Endothelial cell of umbilical vein (primary cell): ENCODE data around the gene ORM2.

Experiments used
- POLR2AphosphoS5 ChIP-seq: IDR thresholded peaks from 2 replicates; pipeline ENCODE4 v1.6.1; 2012; ENCODE audit warnings: low read depth, mild to moderate bottlenecking, control low read depth, low read length, moderate library complexity; ENCODE audit not compliant: insufficient read depth
- TF ChIP-seq, protein P1 (sequence below), 2 donors: IDR thresholded peaks; 1 replicate in 1 of 2; 2 replicates in 1 of 2; pipeline ENCODE4 v1.5.1; 2011; ENCODE audit warnings: low read length in 2 of 2, mild to moderate bottlenecking in 2 of 2, moderate library complexity in 2 of 2, control low read depth in 1 of 2, inconsistent platforms in 1 of 2, low read depth in 1 of 2; ENCODE audit not compliant: insufficient read depth in 1 of 2; ENCODE audit errors: extremely low read depth in 1 of 2

DNA sequence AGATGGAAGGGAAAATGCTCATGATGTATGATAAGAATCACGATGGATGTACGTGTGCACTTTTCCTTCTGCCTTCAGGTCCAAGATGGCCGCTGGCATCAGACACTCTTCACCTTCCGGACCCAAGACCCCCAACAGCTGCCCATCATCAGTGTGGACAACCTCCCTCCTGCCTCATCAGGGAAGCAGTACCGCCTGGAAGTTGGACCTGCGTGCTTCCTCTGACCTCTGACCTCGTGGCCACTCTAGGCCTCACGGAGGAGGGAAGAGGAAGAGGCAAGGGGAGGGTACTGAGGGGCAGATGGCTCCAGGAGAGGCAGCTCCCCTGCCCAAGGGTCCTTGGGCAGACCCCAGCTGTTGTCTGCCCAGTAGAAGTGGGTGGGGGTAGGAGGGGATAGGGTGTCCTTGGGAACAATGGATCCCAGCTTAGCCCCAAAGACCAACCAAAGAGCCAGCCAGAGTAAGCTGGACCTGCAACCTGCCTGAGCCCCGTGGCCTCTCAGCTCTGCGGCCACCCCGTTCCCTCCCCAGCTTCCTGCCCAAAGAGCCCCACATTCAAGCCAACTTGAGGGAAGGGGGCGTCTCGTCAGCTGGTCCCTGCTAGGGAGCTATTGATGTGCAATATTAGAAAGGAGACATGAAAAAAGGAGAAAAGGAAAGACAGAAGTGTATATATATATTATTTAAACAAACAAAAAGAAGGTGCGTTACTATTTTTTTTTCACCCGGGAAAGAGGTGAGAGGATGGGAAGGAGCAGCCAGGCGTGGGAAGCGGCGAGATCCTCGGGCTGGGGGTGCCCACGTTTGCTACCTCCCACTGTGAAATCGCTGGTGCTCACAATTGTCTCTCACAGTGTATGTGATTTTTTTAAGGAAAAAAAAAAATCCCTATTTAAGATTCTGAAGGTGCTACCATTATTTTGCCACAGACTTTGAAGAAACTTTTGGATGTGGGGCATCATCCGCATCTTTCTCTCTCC lies 18.9 kb upstream of the ORM2 start:
- TF ChIP-seq POLR2AphosphoS5: no peak
- TF ChIP-seq, protein P1, sequence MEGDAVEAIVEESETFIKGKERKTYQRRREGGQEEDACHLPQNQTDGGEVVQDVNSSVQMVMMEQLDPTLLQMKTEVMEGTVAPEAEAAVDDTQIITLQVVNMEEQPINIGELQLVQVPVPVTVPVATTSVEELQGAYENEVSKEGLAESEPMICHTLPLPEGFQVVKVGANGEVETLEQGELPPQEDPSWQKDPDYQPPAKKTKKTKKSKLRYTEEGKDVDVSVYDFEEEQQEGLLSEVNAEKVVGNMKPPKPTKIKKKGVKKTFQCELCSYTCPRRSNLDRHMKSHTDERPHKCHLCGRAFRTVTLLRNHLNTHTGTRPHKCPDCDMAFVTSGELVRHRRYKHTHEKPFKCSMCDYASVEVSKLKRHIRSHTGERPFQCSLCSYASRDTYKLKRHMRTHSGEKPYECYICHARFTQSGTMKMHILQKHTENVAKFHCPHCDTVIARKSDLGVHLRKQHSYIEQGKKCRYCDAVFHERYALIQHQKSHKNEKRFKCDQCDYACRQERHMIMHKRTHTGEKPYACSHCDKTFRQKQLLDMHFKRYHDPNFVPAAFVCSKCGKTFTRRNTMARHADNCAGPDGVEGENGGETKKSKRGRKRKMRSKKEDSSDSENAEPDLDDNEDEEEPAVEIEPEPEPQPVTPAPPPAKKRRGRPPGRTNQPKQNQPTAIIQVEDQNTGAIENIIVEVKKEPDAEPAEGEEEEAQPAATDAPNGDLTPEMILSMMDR (IDR thresholded peaks at IDR 0.05; ENCODE audit: extremely low read depth in 1 of 2, insufficient read depth in 1 of 2, low read depth in 1 of 2, low read length in 2 of 2): no peak
